GM10248 (cell line): ENCODE results near the gene PLXNA2.

Experiments
- CTCF ChIA-PET: fragments of 300-600 bp; sonication (Branson Sonifier 250); formaldehyde crosslinking; extraction: SDS; loops from one replicate; lab custom pipeline; 2021; ENCODE audit warnings: antibody characterized with exemption; lab: Yijun Ruan, JAX
- POLR2A ChIA-PET: fragments of 350-650 bp; sonication (Branson Sonifier 250); formaldehyde crosslinking; extraction: SDS; loops from one replicate; lab custom pipeline; 2020; ENCODE audit warnings: antibody characterized with exemption; lab: Yijun Ruan, JAX
- DNase-seq: peaks from one replicate; pipeline ENCODE4 v3.0.0; 2012; ENCODE audit errors: extremely low spot score
- TF ChIP-seq, protein P1 (sequence below): IDR thresholded peaks from 2 replicates; pipeline ENCODE4 v1.5.1; 2012; ENCODE audit warnings: mild to moderate bottlenecking, low read depth; ENCODE audit errors: extremely low read depth, missing control alignments, control extremely low read depth

PLXNA2 gene

DNA sequence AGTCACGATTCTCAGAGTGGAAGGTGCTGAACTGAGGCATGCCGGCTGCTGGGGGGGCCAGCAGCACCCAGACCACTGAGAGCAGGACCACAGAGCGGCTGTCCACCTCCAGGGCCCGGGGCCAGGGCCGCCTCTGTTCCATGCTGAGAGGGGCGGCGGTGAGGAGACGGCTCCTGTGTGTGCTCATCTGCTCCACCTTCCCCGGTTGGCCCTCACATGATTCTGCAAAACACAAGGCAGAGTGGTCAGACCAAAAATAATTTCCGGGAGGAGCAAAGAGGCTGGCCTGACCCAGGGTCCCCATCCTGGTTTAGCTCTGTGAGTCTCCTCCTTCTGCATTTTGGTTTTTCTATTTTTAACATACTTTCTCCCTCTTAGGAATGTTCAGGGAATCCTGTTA lies 26.4 kb downstream of the PLXNA2 start:
- DNase-seq: no peak
- ChIA-PET CTCF (interaction anchor here (1.4 to 9.0 kb wide), 3 partner anchors 10 to 27 kb away, joined by 4 to 38 read pairs (median 5); partner anchors contain the start of gene PLXNA2), POLR2A (no interaction called here)
- TF ChIP-seq, protein P1, sequence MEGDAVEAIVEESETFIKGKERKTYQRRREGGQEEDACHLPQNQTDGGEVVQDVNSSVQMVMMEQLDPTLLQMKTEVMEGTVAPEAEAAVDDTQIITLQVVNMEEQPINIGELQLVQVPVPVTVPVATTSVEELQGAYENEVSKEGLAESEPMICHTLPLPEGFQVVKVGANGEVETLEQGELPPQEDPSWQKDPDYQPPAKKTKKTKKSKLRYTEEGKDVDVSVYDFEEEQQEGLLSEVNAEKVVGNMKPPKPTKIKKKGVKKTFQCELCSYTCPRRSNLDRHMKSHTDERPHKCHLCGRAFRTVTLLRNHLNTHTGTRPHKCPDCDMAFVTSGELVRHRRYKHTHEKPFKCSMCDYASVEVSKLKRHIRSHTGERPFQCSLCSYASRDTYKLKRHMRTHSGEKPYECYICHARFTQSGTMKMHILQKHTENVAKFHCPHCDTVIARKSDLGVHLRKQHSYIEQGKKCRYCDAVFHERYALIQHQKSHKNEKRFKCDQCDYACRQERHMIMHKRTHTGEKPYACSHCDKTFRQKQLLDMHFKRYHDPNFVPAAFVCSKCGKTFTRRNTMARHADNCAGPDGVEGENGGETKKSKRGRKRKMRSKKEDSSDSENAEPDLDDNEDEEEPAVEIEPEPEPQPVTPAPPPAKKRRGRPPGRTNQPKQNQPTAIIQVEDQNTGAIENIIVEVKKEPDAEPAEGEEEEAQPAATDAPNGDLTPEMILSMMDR: no peak

- CTCF ChIA-PET: interaction anchor here (1.4 to 9.0 kb wide), 3 partner anchors 21 to 29 kb away, joined by 3 to 38 read pairs (median 5); partner anchors contain the start of gene PLXNA2
- DNase-seq: no peak
- TF ChIP-seq, protein P1: no peak
- POLR2A ChIA-PET: no interaction called here
These were observed 27.4 kb downstream of the PLXNA2 start for GRCh38 chr1:208216806-208217205.

- ChIA-PET CTCF (interaction anchor here (1.4 to 9.0 kb wide), 3 partner anchors 22 to 29 kb away, joined by 3 to 38 read pairs (median 5); partner anchors contain the start of gene PLXNA2), POLR2A (no interaction called here)
- TF ChIP-seq, protein P1: no peak
- DNase-seq: no peak
These were observed 28.1 kb downstream of the PLXNA2 start for GRCh38 chr1:208216062-208216461.

DNA sequence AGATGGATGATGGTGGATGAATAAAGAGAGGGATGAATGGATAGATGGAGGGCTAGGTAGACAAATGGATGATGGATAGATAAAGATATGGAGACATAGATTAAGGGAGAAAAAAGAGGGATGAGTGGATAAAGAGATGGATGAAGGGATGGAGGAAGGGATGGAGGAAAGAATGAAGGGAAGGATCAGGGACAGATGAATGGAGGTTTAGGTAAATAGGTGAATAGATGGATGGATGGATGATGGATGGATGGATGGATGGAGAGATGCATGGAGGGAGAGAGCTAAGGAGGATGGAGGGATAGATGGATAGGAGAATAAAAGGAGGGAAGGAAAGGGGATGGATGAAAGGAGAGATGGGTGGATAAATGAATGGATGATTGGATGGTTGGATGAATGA lies 28.8 kb downstream of the PLXNA2 start:
- TF ChIP-seq, protein P1: no peak
- CTCF ChIA-PET: interaction anchor here (1.4 kb wide), 1 partner anchor 28 kb away, joined by 3 read pairs; no protein-coding TSS in a partner anchor

GRCh38 chr1:208213786-208214185 lies 30.4 kb downstream of the PLXNA2 start:
- TF ChIP-seq, protein P1: no peak
- POLR2A ChIA-PET: no interaction called here
- CTCF ChIA-PET: interaction anchor here (0.9 to 2.1 kb wide), 7 partner anchors 10 to 103 kb away, joined by 3 to 8 read pairs (median 3); partner anchors contain the start of gene PLXNA2

More for the DNA sequence above, 28.8 kb downstream of the PLXNA2 start:
- no peak for DNase-seq
- POLR2A ChIA-PET: no interaction called here

GRCh38 chr1:208212893-208213292 lies 31.3 kb downstream of the PLXNA2 start:
- no peak for DNase-seq
- ChIA-PET POLR2A (no interaction called here), CTCF (interaction anchor here (0.9 to 2.1 kb wide), 8 partner anchors 9 to 102 kb away, joined by 3 to 8 read pairs (median 3); partner anchors contain the start of gene PLXNA2)
- TF ChIP-seq, protein P1: no peak

More at GRCh38 chr1:208213786-208214185, 30.4 kb downstream of the PLXNA2 start:
- no peak for DNase-seq
